ENCODE data around the gene LMNB1.

The LMNB1 gene

GRCh38 chr5:126854526-126855110 is 77.7 kb downstream of the LMNB1 start:
- DNase-seq (ENCODE audit: low read depth in 2 of 3, low spot score in 1 of 3): no peak

GRCh38 chr5:126855266-126855665 is 78.3 kb downstream of the LMNB1 start:
- no peak for DNase-seq (ENCODE audit: low read depth in 2 of 3, low spot score in 1 of 3)

- DNase-seq (ENCODE audit: low read depth in 2 of 3, low spot score in 1 of 3): no peak
These were observed 80.8 kb downstream of the LMNB1 start for GRCh38 chr5:126857472-126858410.

GRCh38 chr5:126858441-126858840 is 81.5 kb downstream of the LMNB1 start:
- no peak for DNase-seq (ENCODE audit: low read depth in 2 of 3, low spot score in 1 of 3)

- no peak for DNase-seq (ENCODE audit: low read depth in 2 of 3, low spot score in 1 of 3)
These were observed 86.5 kb downstream of the LMNB1 start for GRCh38 chr5:126863402-126863801.

- no peak for DNase-seq (ENCODE audit: low read depth in 2 of 3, low spot score in 1 of 3)
These were observed 87.2 kb downstream of the LMNB1 start for GRCh38 chr5:126864042-126864688.

GRCh38 chr5:126865299-126865698 is 88.4 kb downstream of the LMNB1 start:
- DNase-seq (ENCODE audit: low read depth in 2 of 3, low spot score in 1 of 3): no peak

GRCh38 chr5:126866851-126867636 is 90.1 kb downstream of the LMNB1 start:
- no peak for DNase-seq (ENCODE audit: low read depth in 2 of 3, low spot score in 1 of 3)

GRCh38 chr5:126868338-126869004 is 91.5 kb downstream of the LMNB1 start:
- no peak for DNase-seq (ENCODE audit: low read depth in 2 of 3, low spot score in 1 of 3)

GRCh38 chr5:126869005-126869451 is 92.1 kb downstream of the LMNB1 start:
- no peak for DNase-seq (ENCODE audit: low read depth in 2 of 3, low spot score in 1 of 3)

GRCh38 chr5:126871441-126871840 is 94.5 kb downstream of the LMNB1 start:
- DNase-seq (ENCODE audit: low read depth in 2 of 3, low spot score in 1 of 3): no peak

GRCh38 chr5:126872561-126873354 is 95.8 kb downstream of the LMNB1 start:
- no peak for DNase-seq (ENCODE audit: low read depth in 2 of 3, low spot score in 1 of 3)

GRCh38 chr5:126875303-126875785 is 98.4 kb downstream of the LMNB1 start:
- DNase-seq (ENCODE audit: low read depth in 2 of 3, low spot score in 1 of 3): no peak

- no peak for DNase-seq (ENCODE audit: low read depth in 2 of 3, low spot score in 1 of 3)
These were observed 100.7 kb downstream of the LMNB1 start for GRCh38 chr5:126877602-126878001.

- no peak for DNase-seq (ENCODE audit: low read depth in 2 of 3, low spot score in 1 of 3)
These were observed 101.1 kb downstream of the LMNB1 start for GRCh38 chr5:126878085-126878484.

GRCh38 chr5:126878634-126879033 is 101.7 kb downstream of the LMNB1 start:
- DNase-seq (ENCODE audit: low read depth in 2 of 3, low spot score in 1 of 3): no peak

GRCh38 chr5:126881821-126882600 is 105.1 kb downstream of the LMNB1 start:
- DNase-seq (ENCODE audit: low read depth in 2 of 3, low spot score in 1 of 3): no peak

GRCh38 chr5:126883564-126884245 is 106.8 kb downstream of the LMNB1 start:
- no peak for DNase-seq (ENCODE audit: low read depth in 2 of 3, low spot score in 1 of 3)
